ENCODE data around the gene MRPL58.

- TF ChIP-seq CTCF (IDR thresholded peaks at IDR 0.05) (no peak), POLR2A (IDR thresholded peaks at IDR 0.05) (no peak), POLR2AphosphoS5 (IDR thresholded peaks at IDR 0.05; ENCODE audit: insufficient read depth in 1 of 2, low read depth in 1 of 2) (no peak)
Observed at GRCh38 chr17:74971842-74972106, 40.7 kb upstream of the MRPL58 start.
